ENCODE data around the gene ABLIM3. TPM values are rescaled to one million over a fixed set of nuclear protein-coding genes. Genes with fewer than 3 reads are reported as not detected.
A peak's percentile ranks its signal among the peaks of the same experiment; 100 is the strongest.

Gene ABLIM3
- total RNA-seq, 4 donors from 2014 or later, result 14.8 to 50.7 (median 25.4) TPM

DNA sequence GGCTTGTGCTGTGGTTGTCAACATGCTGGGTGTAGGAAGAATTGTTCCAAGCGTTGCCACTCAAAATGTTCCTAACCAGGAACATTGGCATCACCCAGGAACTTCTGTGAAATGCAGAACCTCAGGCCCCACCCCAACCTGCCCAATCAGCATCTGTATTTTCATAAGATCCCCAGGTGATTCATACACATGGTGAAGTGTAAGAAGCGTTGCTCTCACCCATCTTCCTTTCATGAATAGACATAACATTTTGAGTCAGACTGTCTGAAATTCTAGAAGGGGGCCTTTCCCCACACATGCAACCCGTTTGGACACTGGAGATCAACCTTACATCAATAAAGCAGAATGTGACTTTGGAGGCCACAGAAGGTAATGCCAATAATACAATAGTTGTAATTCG, 121.0 kb downstream of the ABLIM3 start:
- Histone ChIP-seq H3K4me3 (no peak overlapping the region), H3K27me3 (peaks cover 5% of the 10 kb centered on the region), H3K4me1 (peaks cover 0 to 7% (median 0%) of the 10 kb centered on the region in 3 donors), H3K27ac (no peak overlapping the region), H3K9me3 (no peaks in the 10 kb centered on the region), H3K36me3 (peaks cover 0 to 14% of the 10 kb centered on the region in 2 donors)
- ATAC-seq, result no peak
- TF ChIP-seq POLR2AphosphoS5 (IDR thresholded peaks at IDR 0.05), result no peak
- no peak for TF ChIP-seq CTCF (IDR thresholded peaks at IDR 0.05)
- TF ChIP-seq EP300 (IDR thresholded peaks at IDR 0.05), result no peak
- TF ChIP-seq POLR2A (IDR thresholded peaks at IDR 0.05), result no peak
- WGBS, 2 donors (ENCODE audit: low coverage in 1 of 2), result 66 to 83% methylated on average over 1 to 3 of the region's 4 CpGs

DNA sequence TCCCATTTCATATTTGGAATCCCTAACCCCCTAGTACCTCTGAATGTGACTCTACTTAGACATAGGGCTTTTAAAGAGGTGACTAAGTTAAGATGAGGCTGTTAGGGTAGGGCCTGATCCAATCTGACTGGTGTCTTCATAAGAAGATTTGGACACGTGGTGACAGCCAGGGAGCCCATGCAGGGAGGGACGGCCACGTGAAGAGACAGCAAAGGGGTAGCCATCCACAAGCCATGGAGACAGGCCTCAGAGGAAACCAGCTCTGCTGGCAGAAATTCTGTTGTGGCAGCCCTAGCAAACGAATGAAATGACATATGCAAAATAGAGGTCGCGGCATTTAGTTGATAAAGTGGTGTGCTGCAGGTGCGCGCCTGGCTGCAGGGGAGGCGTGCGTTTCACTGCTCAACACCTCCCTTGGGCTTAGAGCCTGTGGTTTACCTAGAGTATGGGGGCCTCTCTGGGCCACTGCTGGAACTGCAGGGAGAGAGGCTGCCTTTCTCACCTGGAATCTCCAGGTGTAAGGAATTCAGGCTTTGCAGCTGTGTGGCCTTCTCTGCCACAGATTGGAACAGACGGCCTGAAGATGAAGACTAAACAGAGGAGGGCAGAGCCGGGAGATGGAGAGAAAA, 123.3 kb downstream of the ABLIM3 start:
- WGBS, 2 donors (ENCODE audit: low coverage in 1 of 2), result 25 to 42% methylated on average over 6 to 11 of the region's 12 CpGs
- H3K4me1 ChIP-seq, result peaks cover 0 to 7% (median 0%) of the 10 kb centered on the region in 3 donors
- no peak overlapping the region for H3K4me3 ChIP-seq
- TF ChIP-seq EP300 (IDR thresholded peaks at IDR 0.05) (no peak), POLR2AphosphoS5 (IDR thresholded peaks at IDR 0.05) (no peak), CTCF (IDR thresholded peaks at IDR 0.05) (peak in 2 of 4 experiments; percentile 9 to 30), POLR2A (IDR thresholded peaks at IDR 0.05) (no peak)
- ATAC-seq, result no peak
- peaks cover 0 to 14% (median 0%) of the 10 kb centered on the region in 3 donors for H3K9me3 ChIP-seq
- no peaks in the 10 kb centered on the region for H3K36me3 ChIP-seq
- no peak overlapping the region for H3K27ac ChIP-seq
- H3K27me3 ChIP-seq, result peaks cover 5% of the 10 kb centered on the region

- no peak overlapping the region for H3K4me3 ChIP-seq
- peaks cover 5% of the 10 kb centered on the region for H3K27me3 ChIP-seq
- no peak for ATAC-seq
- WGBS, 2 donors (ENCODE audit: low coverage in 1 of 2), result 89 to 100% methylated on average over 1 to 5 of the region's 7 CpGs
- H3K27ac ChIP-seq, result no peak overlapping the region
- peaks cover 0 to 7% (median 0%) of the 10 kb centered on the region in 3 donors for H3K4me1 ChIP-seq
- H3K36me3 ChIP-seq, result no peaks in the 10 kb centered on the region
- H3K9me3 ChIP-seq, result peaks cover 0 to 14% (median 0%) of the 10 kb centered on the region in 3 donors
- no peak for TF ChIP-seq POLR2AphosphoS5 (IDR thresholded peaks at IDR 0.05)
- TF ChIP-seq CTCF (IDR thresholded peaks at IDR 0.05), result no peak
- TF ChIP-seq EP300 (IDR thresholded peaks at IDR 0.05), result no peak
- TF ChIP-seq POLR2A (IDR thresholded peaks at IDR 0.05), result no peak
Measured at GRCh38 chr5:149265068-149265465, 123.8 kb downstream of the ABLIM3 start.

DNA sequence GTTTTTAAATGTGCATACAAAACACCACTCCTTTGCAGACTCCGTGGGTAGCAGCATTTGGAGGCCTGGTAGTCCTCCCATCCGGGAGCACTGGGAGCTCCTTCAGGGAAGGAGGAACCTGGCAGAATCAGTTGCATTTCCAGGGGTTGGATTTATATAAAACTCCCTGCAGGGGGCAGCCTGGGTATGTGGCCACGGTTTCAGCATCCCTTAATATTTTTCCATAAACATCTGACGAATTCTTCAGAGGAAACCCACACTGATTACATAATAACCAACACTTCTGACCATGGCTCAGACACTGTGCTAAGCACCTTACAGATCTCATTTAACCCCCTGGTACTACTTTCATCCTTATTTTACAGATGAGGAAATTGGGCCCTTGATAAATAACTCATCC, 124.3 kb downstream of the ABLIM3 start:
- H3K4me3 ChIP-seq, result no peak overlapping the region
- H3K9me3 ChIP-seq, result peaks cover 0 to 14% (median 0%) of the 10 kb centered on the region in 3 donors
- H3K36me3 ChIP-seq, result no peaks in the 10 kb centered on the region
- TF ChIP-seq CTCF (IDR thresholded peaks at IDR 0.05) (peak in 3 of 4 experiments; percentile 21 to 60 (median 44)), POLR2A (IDR thresholded peaks at IDR 0.05) (no peak), EP300 (IDR thresholded peaks at IDR 0.05) (no peak), POLR2AphosphoS5 (IDR thresholded peaks at IDR 0.05) (no peak)
- peaks cover 0 to 7% (median 0%) of the 10 kb centered on the region in 3 donors for H3K4me1 ChIP-seq
- peak; percentile 27 for ATAC-seq
- H3K27me3 ChIP-seq, result peaks cover 5% of the 10 kb centered on the region
- WGBS, 2 donors (ENCODE audit: low coverage in 1 of 2), result 10 to 13% methylated on average over 3 of the region's 4 CpGs
- no peak overlapping the region for H3K27ac ChIP-seq

Data from gastroesophageal sphincter (tissue), 4 donors.